IMR-90 (cell line): Measurements from ENCODE around the gene ITGAE. TPM values are rescaled to one million over a fixed set of nuclear protein-coding genes. Genes with fewer than 3 reads are reported as not detected.

ENCODE experiments used
- ATAC-seq: fragments of 200-7000 bp; cut with Tn5 transposase; 2 replicates; pipeline ENCODE4 v1.9.1; 2020; ENCODE audit warnings: low read depth, mild to moderate bottlenecking, moderate library complexity
- BruUV-seq: library from RNA; stranded (reverse); fragments of 400-500 nt; replicated peaks from 2 replicates; lab custom pipeline; 2021; lab: Mats Ljungman, UMichigan
- CTCF ChIA-PET: fragments of 300-600 bp; formaldehyde crosslinking; extraction: SDS; loops from one replicate; lab custom pipeline; 2021; ENCODE audit warnings: antibody characterized with exemption; lab: Yijun Ruan, JAX
- POLR2A ChIA-PET: fragments of 300-600 bp; sonication (Branson Sonifier 250); formaldehyde crosslinking; loops from one replicate; lab custom pipeline; 2022; ENCODE audit warnings: antibody characterized with exemption; ENCODE audit not compliant: unreplicated experiment; lab: Charles Lee
- DNase-seq: peaks from one replicate; pipeline ENCODE4 v3.0.0; 2013
- H2AFZ ChIP-seq: replicated peaks from 2 replicates; pipeline ENCODE3; 2013; ENCODE audit warnings: low read length, mild to moderate bottlenecking; ENCODE audit not compliant: poor library complexity
- H2AK5ac ChIP-seq: 2 replicates; pipeline ENCODE4 v1.6.1; 2013; ENCODE audit warnings: low read depth, low read length, inconsistent platforms
- H2AK9ac ChIP-seq: replicated peaks from 2 replicates; pipeline ENCODE3; 2013; ENCODE audit warnings: mild to moderate bottlenecking, low read depth, low read length, moderate library complexity; ENCODE audit not compliant: poor library complexity
- H2BK120ac ChIP-seq: 2 replicates; pipeline ENCODE4 v1.6.1; 2013; ENCODE audit warnings: low read depth, low read length, inconsistent platforms
- H2BK15ac ChIP-seq: 3 replicates; pipeline ENCODE4 v1.6.1; 2013; ENCODE audit warnings: low read depth, low read length, inconsistent platforms
- H2BK20ac ChIP-seq: 2 replicates; pipeline ENCODE4 v1.6.1; 2013; ENCODE audit warnings: low read depth, mild to moderate bottlenecking, inconsistent platforms, low read length, moderate library complexity
- H2BK5ac ChIP-seq: 2 replicates; pipeline ENCODE4 v1.6.1; 2013; ENCODE audit warnings: mild to moderate bottlenecking, low read depth, low read length, inconsistent platforms; ENCODE audit not compliant: poor library complexity, severe bottlenecking
- H3K14ac ChIP-seq: replicated peaks from 2 replicates; pipeline ENCODE4 v1.6.1; 2013; ENCODE audit warnings: low read depth, low read length, inconsistent platforms
- H3K18ac ChIP-seq: 2 replicates; pipeline ENCODE4 v1.6.1; 2013; ENCODE audit warnings: low read depth, low read length, control low read depth
- H3K23ac ChIP-seq: 2 replicates; pipeline ENCODE4 v1.6.1; 2013; ENCODE audit warnings: low read depth, low read length, inconsistent platforms
- H3K27ac ChIP-seq: 2 replicates; pipeline ENCODE4 v1.5.1; 2013; ENCODE audit warnings: mild to moderate bottlenecking, control low read depth, low read length; ENCODE audit not compliant: insufficient read depth
- H3K27me3 ChIP-seq: 2 replicates; pipeline ENCODE4 v1.6.1; 2013; ENCODE audit warnings: low read length; ENCODE audit not compliant: control insufficient read depth, insufficient read depth
- H3K36me3 ChIP-seq: 2 replicates; pipeline ENCODE4 v1.6.1; 2013; ENCODE audit warnings: low read length, mixed read lengths; ENCODE audit not compliant: control insufficient read depth, insufficient read depth
- H3K4ac ChIP-seq: 2 replicates; pipeline ENCODE4 v1.6.1; 2013; ENCODE audit warnings: low read depth, low read length, inconsistent platforms
- H3K4me1 ChIP-seq: 2 replicates; pipeline ENCODE4 v1.6.1; 2013; ENCODE audit warnings: low read length, mixed read lengths; ENCODE audit not compliant: control insufficient read depth, insufficient read depth
- H3K4me2 ChIP-seq: 2 replicates; pipeline ENCODE4 v1.6.1; 2013; ENCODE audit warnings: low read depth, mild to moderate bottlenecking, control low read depth, low read length, moderate library complexity
- H3K4me3 ChIP-seq: 2 replicates; pipeline ENCODE4 v1.5.1; 2013; ENCODE audit warnings: low read depth, mild to moderate bottlenecking, control low read depth, low read length, moderate library complexity; ENCODE audit not compliant: insufficient read depth
- H3K56ac ChIP-seq: 2 replicates; pipeline ENCODE4 v1.6.1; 2013; ENCODE audit warnings: low read length, inconsistent platforms; ENCODE audit not compliant: insufficient read depth; ENCODE audit errors: extremely low read depth
- H3K79me1 ChIP-seq, 2 experiments: 2 replicates each; pipeline ENCODE4 v1.6.1; 2013; ENCODE audit warnings: low read length in 2 of 2, inconsistent platforms in 1 of 2, low read depth in 1 of 2
- H3K9ac ChIP-seq: 2 replicates; pipeline ENCODE4 v1.6.1; 2013; ENCODE audit warnings: low read depth, low read length, control low read depth
- H3K9me1 ChIP-seq: 2 replicates; pipeline ENCODE4 v1.6.1; 2013; ENCODE audit warnings: low read length, inconsistent platforms; ENCODE audit not compliant: insufficient read depth
- H3K9me3 ChIP-seq: 2 replicates; pipeline ENCODE4 v1.6.1; 2013; ENCODE audit warnings: low read length; ENCODE audit not compliant: control insufficient read depth, insufficient read depth
- H4K20me1 ChIP-seq: 2 replicates; pipeline ENCODE4 v1.6.1; 2013; ENCODE audit warnings: low read length, inconsistent platforms; ENCODE audit not compliant: insufficient read depth
- H4K5ac ChIP-seq: 2 replicates; pipeline ENCODE4 v1.6.1; 2013; ENCODE audit warnings: mild to moderate bottlenecking, low read depth, low read length, control low read depth
- H4K8ac ChIP-seq, 2 experiments: 2 replicates each; pipeline ENCODE4 v1.6.1; 2013; ENCODE audit warnings: low read depth in 2 of 2, low read length in 2 of 2, control low read depth in 1 of 2, inconsistent platforms in 1 of 2
- H4K91ac ChIP-seq: 2 replicates; pipeline ENCODE4 v1.6.1; 2013; ENCODE audit warnings: low read depth, low read length, inconsistent platforms; ENCODE audit not compliant: insufficient read depth
- BHLHE40 ChIP-seq: fragments of 150-350 bp; IDR thresholded peaks from 2 replicates; pipeline ENCODE4 v1.6.1; 2016; ENCODE audit warnings: mild to moderate bottlenecking, low read depth, low read length
- CEBPB ChIP-seq: IDR thresholded peaks from 2 replicates; pipeline ENCODE4 v1.6.1; 2012; ENCODE audit warnings: low read depth, low read length, improper control_type of control experiment
- FOS ChIP-seq: fragments of 150-350 bp; IDR thresholded peaks from 2 replicates; pipeline ENCODE4 v1.6.1; 2016; ENCODE audit warnings: low read depth, low read length
- MXI1 ChIP-seq: IDR thresholded peaks from 2 replicates; pipeline ENCODE4 v1.6.1; 2012; ENCODE audit warnings: low read depth, mild to moderate bottlenecking, low read length, moderate library complexity, borderline replicate concordance
- NFE2L2 ChIP-seq: fragments of 150-350 bp; IDR thresholded peaks from 2 replicates; pipeline ENCODE4 v1.6.1; 2016; ENCODE audit warnings: low read depth, mild to moderate bottlenecking, low read length
- RAD21 ChIP-seq: IDR thresholded peaks from 2 replicates; pipeline ENCODE4 v1.6.1; 2012; ENCODE audit warnings: low read length, improper control_type of control experiment
- RCOR1 ChIP-seq: IDR thresholded peaks from 2 replicates; pipeline ENCODE4 v1.6.1; 2012; ENCODE audit warnings: mild to moderate bottlenecking, low read length, improper control_type of control experiment; ENCODE audit not compliant: insufficient replicate concordance
- WGBS, 2 experiments: methylation state at CpG; one replicate each; pipeline versions ENCODE4 v1.1.5 to v1.1.7; 2013; ENCODE audit warnings: missing lambda C conversion rate in 2 of 2; ENCODE audit not compliant: insufficient read length in 1 of 2; ENCODE audit errors: extremely low coverage in 2 of 2; 5-methylcytosine and 5-hydroxymethylcytosine counted together
- dilution Hi-C: fragments of 300-500 bp; cut with HindIII; formaldehyde crosslinking; loops from one replicate; pipeline ENCODE4 v1.14.3; 2018; ENCODE audit warnings: low sequenced_read_pairs; ENCODE audit not compliant: unreplicated experiment
- in situ Hi-C: fragments of 300-500 bp; cut with MboI; formaldehyde crosslinking; loops from 3 replicates; pipeline ENCODE4 v1.14.3; 2019; ENCODE audit warnings: low sequenced_read_pairs, inconsistent platforms, mixed read lengths
- intact Hi-C: fragments of 100-400 bp; cut with micrococcal nuclease; formaldehyde crosslinking; loops from 2 replicates; pipeline ENCODE4 v1.10.0; 2022
- polyA plus RNA-seq, 3 experiments: library from polyadenylated mRNA; depleted of rRNA; stranded (reverse); fragments of >200 nt; gene quantifications; 2 replicates each; pipeline ENCODE4 v1.2.3, GENCODE V29; 2012; ENCODE audit warnings: low replicate concordance in 1 of 3
- total RNA-seq: library from RNA; depleted of rRNA; stranded (reverse); fragments of >200 nt; gene quantifications from 2 replicates; pipeline ENCODE4 v1.2.3, GENCODE V29; 2012
- TF ChIP-seq, protein P1 (sequence below): conservative IDR thresholded peaks from 2 replicates; pipeline ENCODE4 v1.5.1; 2012; ENCODE audit warnings: mild to moderate bottlenecking, low read depth, low read length, improper control_type of control experiment
- TF ChIP-seq, protein P2 (sequence below): fragments of 150-350 bp; IDR thresholded peaks from 2 replicates; pipeline ENCODE4 v1.6.1; 2017; ENCODE audit warnings: mild to moderate bottlenecking, antibody characterized with exemption, low read length, low read depth
- TF ChIP-seq, protein P3 (sequence below): fragments of 150-350 bp; IDR thresholded peaks from 2 replicates; pipeline ENCODE4 v1.6.1; 2016; ENCODE audit warnings: low read depth, mild to moderate bottlenecking, low read length, moderate library complexity, borderline replicate concordance

The ITGAE gene
- total and polyA plus RNA-seq, 2 of the 4 experiments (the other 2 are of a cell fraction), result 54.1 to 60.8 TPM

DNA sequence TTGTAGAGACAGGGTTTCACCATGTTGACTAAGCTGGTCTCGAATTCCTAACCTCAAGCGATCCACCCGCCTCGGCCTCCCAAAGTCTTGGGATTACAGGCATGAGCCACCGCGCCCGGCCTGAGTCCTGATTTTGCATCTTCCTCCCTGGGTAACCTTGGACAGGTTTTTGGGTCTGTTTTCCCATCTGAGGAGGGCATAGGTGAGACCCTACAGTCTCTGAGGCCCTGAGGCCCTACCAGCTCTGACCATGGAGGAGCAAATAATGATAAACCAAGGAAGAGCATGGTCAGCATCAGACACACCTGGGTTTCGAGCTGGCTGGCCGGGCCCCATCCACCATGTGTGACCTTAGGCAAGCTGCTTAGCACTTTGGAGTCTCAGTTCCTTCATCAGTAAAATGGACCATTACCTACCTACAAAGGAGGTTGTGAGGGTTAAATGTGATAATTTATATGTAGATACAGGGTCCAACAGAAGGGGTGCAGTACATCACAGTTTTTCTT is 46.2 kb upstream of the ITGAE start:
- Histone ChIP-seq H4K8ac (no peak overlapping the region), H3K4me2 (no peak overlapping the region), H3K36me3 (peaks cover 8% of the 10 kb centered on the region), H4K91ac (no peak overlapping the region), H3K18ac (no peak overlapping the region), H3K79me1 (peaks cover 20 to 32% of the 10 kb centered on the region in 2 experiments), H3K27me3 (peaks cover 9% of the 10 kb centered on the region), H2BK15ac (no peak overlapping the region), H3K4ac (no peak overlapping the region), H2AK5ac (no peak overlapping the region), H3K9ac (no peak overlapping the region), H3K14ac (no peak overlapping the region), H4K20me1 (peaks cover 13% of the 10 kb centered on the region; the same call in 1 of the 2 replicates), H3K9me3 (no peaks in the 10 kb centered on the region), H2BK120ac (no peak overlapping the region), H3K4me3 (no peak overlapping the region), H2BK20ac (no peak overlapping the region), H2AFZ (no peak overlapping the region), H3K9me1 (peaks cover 9% of the 10 kb centered on the region; the same call in 1 of the 2 replicates), H3K23ac (no peak overlapping the region), H2AK9ac (no peak overlapping the region), H3K27ac (no peak overlapping the region), H4K5ac (no peak overlapping the region), H3K56ac (no peak overlapping the region), H3K4me1 (peaks cover 3% of the 10 kb centered on the region), H2BK5ac (no peak overlapping the region)
- WGBS, 2 experiments, result no CpG with 5 or more reads among the region's 9 CpGs
- in situ Hi-C loops (no loop called here), dilution Hi-C loops (no loop called here), intact Hi-C loops (loop anchor here (2.0 kb wide), 1 partner anchor 46 kb away; the partner anchor contains the start of gene CAMKK1)
- ATAC-seq (no peak), DNase-seq (no peak)
- TF ChIP-seq, protein P1, sequence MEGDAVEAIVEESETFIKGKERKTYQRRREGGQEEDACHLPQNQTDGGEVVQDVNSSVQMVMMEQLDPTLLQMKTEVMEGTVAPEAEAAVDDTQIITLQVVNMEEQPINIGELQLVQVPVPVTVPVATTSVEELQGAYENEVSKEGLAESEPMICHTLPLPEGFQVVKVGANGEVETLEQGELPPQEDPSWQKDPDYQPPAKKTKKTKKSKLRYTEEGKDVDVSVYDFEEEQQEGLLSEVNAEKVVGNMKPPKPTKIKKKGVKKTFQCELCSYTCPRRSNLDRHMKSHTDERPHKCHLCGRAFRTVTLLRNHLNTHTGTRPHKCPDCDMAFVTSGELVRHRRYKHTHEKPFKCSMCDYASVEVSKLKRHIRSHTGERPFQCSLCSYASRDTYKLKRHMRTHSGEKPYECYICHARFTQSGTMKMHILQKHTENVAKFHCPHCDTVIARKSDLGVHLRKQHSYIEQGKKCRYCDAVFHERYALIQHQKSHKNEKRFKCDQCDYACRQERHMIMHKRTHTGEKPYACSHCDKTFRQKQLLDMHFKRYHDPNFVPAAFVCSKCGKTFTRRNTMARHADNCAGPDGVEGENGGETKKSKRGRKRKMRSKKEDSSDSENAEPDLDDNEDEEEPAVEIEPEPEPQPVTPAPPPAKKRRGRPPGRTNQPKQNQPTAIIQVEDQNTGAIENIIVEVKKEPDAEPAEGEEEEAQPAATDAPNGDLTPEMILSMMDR, result no peak
- TF ChIP-seq, protein P2, sequence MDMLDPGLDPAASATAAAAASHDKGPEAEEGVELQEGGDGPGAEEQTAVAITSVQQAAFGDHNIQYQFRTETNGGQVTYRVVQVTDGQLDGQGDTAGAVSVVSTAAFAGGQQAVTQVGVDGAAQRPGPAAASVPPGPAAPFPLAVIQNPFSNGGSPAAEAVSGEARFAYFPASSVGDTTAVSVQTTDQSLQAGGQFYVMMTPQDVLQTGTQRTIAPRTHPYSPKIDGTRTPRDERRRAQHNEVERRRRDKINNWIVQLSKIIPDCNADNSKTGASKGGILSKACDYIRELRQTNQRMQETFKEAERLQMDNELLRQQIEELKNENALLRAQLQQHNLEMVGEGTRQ, result no peak
- TF ChIP-seq NFE2L2 (no peak), MXI1 (no peak), RCOR1 (no peak), RAD21 (no peak), BHLHE40 (no peak), FOS (no peak), CEBPB (no peak)
- TF ChIP-seq, protein P3, sequence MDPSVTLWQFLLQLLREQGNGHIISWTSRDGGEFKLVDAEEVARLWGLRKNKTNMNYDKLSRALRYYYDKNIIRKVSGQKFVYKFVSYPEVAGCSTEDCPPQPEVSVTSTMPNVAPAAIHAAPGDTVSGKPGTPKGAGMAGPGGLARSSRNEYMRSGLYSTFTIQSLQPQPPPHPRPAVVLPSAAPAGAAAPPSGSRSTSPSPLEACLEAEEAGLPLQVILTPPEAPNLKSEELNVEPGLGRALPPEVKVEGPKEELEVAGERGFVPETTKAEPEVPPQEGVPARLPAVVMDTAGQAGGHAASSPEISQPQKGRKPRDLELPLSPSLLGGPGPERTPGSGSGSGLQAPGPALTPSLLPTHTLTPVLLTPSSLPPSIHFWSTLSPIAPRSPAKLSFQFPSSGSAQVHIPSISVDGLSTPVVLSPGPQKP, result no peak
- BruUV-seq, result no TSS peak
- CTCF ChIA-PET, result interaction anchor here (0.9 to 3.2 kb wide), 5 partner anchors 12 to 116 kb away, joined by 3 to 18 read pairs (median 7); no protein-coding TSS in a partner anchor
- POLR2A ChIA-PET, result no interaction called here
